ENCODE data around the gene SIRT3. TPM values are rescaled to one million over a fixed set of nuclear protein-coding genes. Genes with fewer than 3 reads are reported as not detected.

The SIRT3 gene
- total and polyA plus RNA-seq, 11 donors: 21.2 to 46.5 (median 27.3) TPM

- WGBS, 4 donors: 70 to 84% (median 75%) methylated on average over 4 of the region's 4 CpGs
- no peak for TF ChIP-seq POLR2A (IDR thresholded peaks at IDR 0.05)
- TF ChIP-seq, protein P1, sequence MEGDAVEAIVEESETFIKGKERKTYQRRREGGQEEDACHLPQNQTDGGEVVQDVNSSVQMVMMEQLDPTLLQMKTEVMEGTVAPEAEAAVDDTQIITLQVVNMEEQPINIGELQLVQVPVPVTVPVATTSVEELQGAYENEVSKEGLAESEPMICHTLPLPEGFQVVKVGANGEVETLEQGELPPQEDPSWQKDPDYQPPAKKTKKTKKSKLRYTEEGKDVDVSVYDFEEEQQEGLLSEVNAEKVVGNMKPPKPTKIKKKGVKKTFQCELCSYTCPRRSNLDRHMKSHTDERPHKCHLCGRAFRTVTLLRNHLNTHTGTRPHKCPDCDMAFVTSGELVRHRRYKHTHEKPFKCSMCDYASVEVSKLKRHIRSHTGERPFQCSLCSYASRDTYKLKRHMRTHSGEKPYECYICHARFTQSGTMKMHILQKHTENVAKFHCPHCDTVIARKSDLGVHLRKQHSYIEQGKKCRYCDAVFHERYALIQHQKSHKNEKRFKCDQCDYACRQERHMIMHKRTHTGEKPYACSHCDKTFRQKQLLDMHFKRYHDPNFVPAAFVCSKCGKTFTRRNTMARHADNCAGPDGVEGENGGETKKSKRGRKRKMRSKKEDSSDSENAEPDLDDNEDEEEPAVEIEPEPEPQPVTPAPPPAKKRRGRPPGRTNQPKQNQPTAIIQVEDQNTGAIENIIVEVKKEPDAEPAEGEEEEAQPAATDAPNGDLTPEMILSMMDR (IDR thresholded peaks at IDR 0.05): no peak
- Histone ChIP-seq H3K36me3 (peaks cover 0 to 87% (median 70%) of the 10 kb centered on the region in 9 donors), H3K27ac (no peak overlapping the region), H3K27me3 (no peaks in the 10 kb centered on the region), H3K4me1 (peaks cover 0 to 7% (median 2%) of the 10 kb centered on the region in 12 donors), H3K4me3 (no peak overlapping the region), H3K9me3 (no peaks in the 10 kb centered on the region)
- ATAC-seq (no peak), DNase-seq (no peak)
- intact Hi-C loops (cut with DNase I): loop anchor here in 1 of 10 donors (10.0 kb wide), 1 partner anchor 149 kb away; the partner anchor contains the start of gene B4GALNT4
Observed at GRCh38 chr11:215581-216037, 20.5 kb downstream of the SIRT3 start.

- Histone ChIP-seq H3K27ac (no peak overlapping the region), H3K4me3 (no peak overlapping the region), H3K27me3 (no peaks in the 10 kb centered on the region), H3K4me1 (peaks cover 8 to 23% (median 17%) of the 10 kb centered on the region in 12 donors), H3K9me3 (no peaks in the 10 kb centered on the region), H3K36me3 (peaks cover 0 to 92% (median 81%) of the 10 kb centered on the region in 9 donors)
- ATAC-seq (no peak), DNase-seq (no peak)
- TF ChIP-seq, protein P1 (IDR thresholded peaks at IDR 0.05): no peak
- no peak for TF ChIP-seq POLR2A (IDR thresholded peaks at IDR 0.05)
- intact Hi-C loops (cut with DNase I): loop anchor here in 1 of 10 donors (10.0 kb wide), 1 partner anchor 151 kb away; the partner anchor contains the start of gene B4GALNT4
- 81 to 88% (median 85%) methylated on average over 2 to 7 of the region's 7 CpGs for WGBS, 4 donors
Observed at GRCh38 chr11:214083-214482, 22.1 kb downstream of the SIRT3 start.

DNA sequence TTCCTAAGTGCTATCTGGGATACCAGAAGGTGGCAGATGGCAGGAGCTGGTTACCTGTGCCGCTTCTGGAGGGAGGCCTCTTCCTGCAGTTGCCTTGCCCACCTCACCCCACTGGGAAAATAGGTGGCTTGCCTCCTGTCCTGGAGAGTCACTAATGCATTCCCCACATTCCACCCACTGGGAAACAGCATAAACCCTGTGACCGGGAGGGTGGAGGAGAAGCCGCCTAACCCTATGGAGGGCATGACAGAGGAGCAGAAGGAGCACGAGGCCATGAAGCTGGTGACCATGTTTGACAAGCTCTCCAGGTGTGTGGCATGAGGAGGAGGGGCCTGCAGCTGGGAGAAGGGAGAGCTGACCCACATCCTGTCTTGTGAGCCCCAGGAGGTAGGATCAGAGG lies 23.0 kb downstream of the SIRT3 start:
- peaks cover 0 to 82% (median 74%) of the 10 kb centered on the region in 9 donors for H3K36me3 ChIP-seq
- no peaks in the 10 kb centered on the region for H3K9me3 ChIP-seq
- intact Hi-C loops (cut with DNase I): loop anchor here in 1 of 10 donors (10.0 kb wide), 1 partner anchor 152 kb away; the partner anchor contains the start of gene B4GALNT4
- ATAC-seq (no peak), DNase-seq (no peak)
- no peak overlapping the region for H3K4me3 ChIP-seq
- WGBS, 4 donors: 80 to 90% (median 85%) methylated on average over 4 of the region's 4 CpGs
- TF ChIP-seq, protein P1 (IDR thresholded peaks at IDR 0.05): no peak
- no peak for TF ChIP-seq POLR2A (IDR thresholded peaks at IDR 0.05)
- H3K27ac ChIP-seq: no peak overlapping the region
- peaks cover 8 to 24% (median 18%) of the 10 kb centered on the region in 12 donors for H3K4me1 ChIP-seq
- no peaks in the 10 kb centered on the region for H3K27me3 ChIP-seq

- Histone ChIP-seq H3K27ac (no peak overlapping the region), H3K9me3 (no peaks in the 10 kb centered on the region), H3K27me3 (no peaks in the 10 kb centered on the region), H3K36me3 (peaks cover 0 to 77% (median 74%) of the 10 kb centered on the region in 9 donors), H3K4me3 (no peak overlapping the region), H3K4me1 (peaks cover 8 to 24% (median 18%) of the 10 kb centered on the region in 12 donors)
- 92 to 94% (median 93%) methylated on average over 9 to 17 of the region's 17 CpGs for WGBS, 4 donors
- TF ChIP-seq, protein P1 (IDR thresholded peaks at IDR 0.05): no peak
- TF ChIP-seq POLR2A (IDR thresholded peaks at IDR 0.05): no peak
- DNase-seq (no peak), ATAC-seq (no peak)
- intact Hi-C loops (cut with DNase I): loop anchor here in 1 of 10 donors (10.0 kb wide), 1 partner anchor 152 kb away; the partner anchor contains the start of gene B4GALNT4
Observed at GRCh38 chr11:212150-213100, 23.7 kb downstream of the SIRT3 start.

Data from heart left ventricle (tissue), 16 donors.